ENCODE data around the gene GPSM3. TPM values are rescaled to one million over a fixed set of nuclear protein-coding genes. Genes with fewer than 3 reads are reported as not detected.

GPSM3 gene
- total and polyA plus RNA-seq, 2 of the 13 experiments (the other 11 are each of a cell fraction or from before 2014, with no cell fraction given) = 0.18 to 6.2 TPM

- TF ChIP-seq KIAA2018 (CRISPR knock-in tag; IDR thresholded peaks at IDR 0.05; ENCODE audit: borderline replicate concordance) = no peak
- TF ChIP-seq ZNF790 (CRISPR knock-in tag; IDR thresholded peaks at IDR 0.05; ENCODE audit: borderline replicate concordance) = no peak
- TF ChIP-seq ZNF839 (CRISPR knock-in tag; IDR thresholded peaks at IDR 0.05; ENCODE audit: borderline replicate concordance) = no peak
- peak; percentile 89; the same call in 1 of the 2 replicates for TF ChIP-seq KDM5B (CRISPR knock-in tag; IDR thresholded peaks at IDR 0.05; ENCODE audit: borderline replicate concordance)
- no peak; the same call in 1 of the 2 replicates for TF ChIP-seq ZBTB21 (CRISPR knock-in tag; IDR thresholded peaks at IDR 0.05)
- no peak for TF ChIP-seq PRPF4 (IDR thresholded peaks at IDR 0.05; ENCODE audit: low read depth, low read length, poor library complexity, severe bottlenecking)
- TF ChIP-seq MBD4 (IDR thresholded peaks at IDR 0.05; ENCODE audit: borderline replicate concordance, low read length) = no peak
- peak; percentile 68 for TF ChIP-seq ZBTB40 (IDR thresholded peaks at IDR 0.05)
- TF ChIP-seq ZBTB40 (CRISPR knock-in tag; IDR thresholded peaks at IDR 0.05) = peak; percentile 19; the same call in 1 of the 2 replicates
- 0 out of 2 replicates have a peak, but pooled peaks have one; percentile 63 for TF ChIP-seq MAF1 (CRISPR knock-in tag; IDR thresholded peaks at IDR 0.05; ENCODE audit: borderline replicate concordance)
Observed at GRCh38 chr6:32175711-32176475, 16.6 kb downstream of the GPSM3 start, which contains the start of gene AGPAT1 (continued).
